Measurements from ENCODE around the gene ACSL1.
"Not testable (repeated sequence)": the region's sequence is repeated elsewhere in the genome, so short reads cannot be mapped to it uniquely, and the experiment has no call there.

ACSL1 gene

GRCh38 chr4:184751585-184751956 lies 74.2 kb downstream of the ACSL1 start:
- no peak for DNase-seq (ENCODE audit: low read depth)

- DNase-seq (ENCODE audit: low read depth): no peak
Observed at GRCh38 chr4:184750926-184751584, 74.7 kb downstream of the ACSL1 start.

GRCh38 chr4:184748251-184748652 lies 77.5 kb downstream of the ACSL1 start:
- no peak for DNase-seq (ENCODE audit: low read depth)

- DNase-seq (ENCODE audit: low read depth): no peak
Observed at GRCh38 chr4:184747034-184747830, 78.5 kb downstream of the ACSL1 start.

GRCh38 chr4:184745831-184746795 lies 79.7 kb downstream of the ACSL1 start:
- peak; percentile 54 for DNase-seq (ENCODE audit: low read depth)

GRCh38 chr4:184744236-184744635 lies 81.5 kb downstream of the ACSL1 start:
- no peak for DNase-seq (ENCODE audit: low read depth)

GRCh38 chr4:184743650-184744049 lies 82.1 kb downstream of the ACSL1 start:
- DNase-seq (ENCODE audit: low read depth): no peak

GRCh38 chr4:184741651-184742050 lies 84.1 kb downstream of the ACSL1 start:
- DNase-seq (ENCODE audit: low read depth): not testable (repeated sequence)

GRCh38 chr4:184740980-184741391 lies 84.8 kb downstream of the ACSL1 start:
- no peak for DNase-seq (ENCODE audit: low read depth)

GRCh38 chr4:184739575-184739974 lies 86.2 kb downstream of the ACSL1 start:
- not testable (repeated sequence) for DNase-seq (ENCODE audit: low read depth)

GRCh38 chr4:184734758-184735157 lies 91.0 kb downstream of the ACSL1 start:
- no peak for DNase-seq (ENCODE audit: low read depth)

GRCh38 chr4:184733654-184734524 lies 91.9 kb downstream of the ACSL1 start, which contains the start of gene CENPU:
CENPU (minus strand) TSS chr4:184734096; CDS start chr4:184734062, 34 bp downstream.
- DNase-seq (ENCODE audit: low read depth): peak; percentile 95

- DNase-seq (ENCODE audit: low read depth): no peak
Observed at GRCh38 chr4:184732126-184732525, 93.6 kb downstream of the ACSL1 start.

GRCh38 chr4:184731056-184731455 lies 94.7 kb downstream of the ACSL1 start:
- no peak for DNase-seq (ENCODE audit: low read depth)

- DNase-seq (ENCODE audit: low read depth): no peak
Observed at GRCh38 chr4:184729946-184730345, 95.8 kb downstream of the ACSL1 start.

- no peak for DNase-seq (ENCODE audit: low read depth)
Observed at GRCh38 chr4:184728858-184729257, 96.9 kb downstream of the ACSL1 start.

- no peak for DNase-seq (ENCODE audit: low read depth)
Observed at GRCh38 chr4:184727430-184727829, 98.3 kb downstream of the ACSL1 start.

GRCh38 chr4:184722798-184723197 lies 103.0 kb downstream of the ACSL1 start:
- DNase-seq (ENCODE audit: low read depth): no peak

- DNase-seq (ENCODE audit: low read depth): no peak
Observed at GRCh38 chr4:184721254-184721653, 104.5 kb downstream of the ACSL1 start.

GRCh38 chr4:184719407-184719806 lies 106.4 kb downstream of the ACSL1 start:
- DNase-seq (ENCODE audit: low read depth): no peak

GRCh38 chr4:184715526-184715925 lies 110.2 kb downstream of the ACSL1 start:
- DNase-seq (ENCODE audit: low read depth): no peak

Data from activated gamma-delta T cell treated with anti-CD3 and anti-CD28 coated beads, Interleukin-2, amount 50 U/mL, for 16 hours (primary cell).